Central memory CD4-positive, alpha-beta T cell (primary cell): ENCODE results near the gene GET4.

ENCODE experiments used
- DNase-seq: peaks from one replicate; pipeline ENCODE4 v3.0.0; 2022

Gene GET4

GRCh38 chr7:886626-887487 lies 10.5 kb downstream of the GET4 start:
- no peak for DNase-seq

- no peak for DNase-seq
Measured at GRCh38 chr7:887488-887820, 11.1 kb downstream of the GET4 start.

- no peak for DNase-seq
Measured at GRCh38 chr7:888081-889024, 12.0 kb downstream of the GET4 start.

- no peak for DNase-seq
Measured at GRCh38 chr7:889025-889390, 12.7 kb downstream of the GET4 start.

- no peak for DNase-seq
Measured at GRCh38 chr7:889391-889790, 13.0 kb downstream of the GET4 start.

- DNase-seq = no peak
Measured at GRCh38 chr7:890868-891267, 14.5 kb downstream of the GET4 start.

GRCh38 chr7:891291-891690 lies 14.9 kb downstream of the GET4 start:
- DNase-seq = no peak

- no peak for DNase-seq
Measured at GRCh38 chr7:891805-892204, 15.5 kb downstream of the GET4 start.

- DNase-seq = no peak
Measured at GRCh38 chr7:892648-893593, 16.6 kb downstream of the GET4 start.

GRCh38 chr7:893686-894085 lies 17.3 kb downstream of the GET4 start:
- no peak for DNase-seq

- DNase-seq = no peak
Measured at GRCh38 chr7:894164-894867, 18.0 kb downstream of the GET4 start.

- DNase-seq = no peak
Measured at GRCh38 chr7:894927-895450, 18.6 kb downstream of the GET4 start.

GRCh38 chr7:895451-896052 lies 19.2 kb downstream of the GET4 start:
- DNase-seq = no peak

GRCh38 chr7:896346-897075 lies 20.2 kb downstream of the GET4 start:
- no peak for DNase-seq

GRCh38 chr7:897086-897485 lies 20.7 kb downstream of the GET4 start:
- DNase-seq = no peak

- no peak for DNase-seq
Measured at GRCh38 chr7:897771-898376, 21.5 kb downstream of the GET4 start.

GRCh38 chr7:898460-898854 lies 22.1 kb downstream of the GET4 start:
- DNase-seq = no peak

- DNase-seq = no peak
Measured at GRCh38 chr7:898855-899681, 22.7 kb downstream of the GET4 start.

GRCh38 chr7:899806-900205 lies 23.5 kb downstream of the GET4 start:
- DNase-seq = no peak
